Activated T-cell treated with anti-CD3 and anti-CD28 coated beads, Interleukin-2, amount 50 U/mL, for 4 hours (primary cell): Measurements from ENCODE around the gene KIDINS220. TPM values are rescaled to one million over a fixed set of nuclear protein-coding genes. Genes with fewer than 3 reads are reported as not detected.

ENCODE experiments used
- ATAC-seq, 2 donors: fragments of 200-7000 bp; cut with Tn5 transposase; one replicate each; pipeline ENCODE4 v1.10.0; 2021
- DNase-seq: peaks from one replicate; pipeline ENCODE4 v3.0.0-alpha.2; 2020
- H3K27me3 Mint-ChIP-seq: one replicate; pipeline ENCODE4 v1.8.0; 2021; ENCODE audit warnings: low read depth, mixed read lengths
- H3K36me3 Mint-ChIP-seq: one replicate; pipeline ENCODE4 v1.8.0; 2022; ENCODE audit warnings: mixed read lengths; ENCODE audit not compliant: insufficient read depth
- H3K4me1 Mint-ChIP-seq: one replicate; pipeline ENCODE4 v1.8.0; 2021; ENCODE audit warnings: low read depth, mixed read lengths
- H3K4me3 Mint-ChIP-seq: one replicate; pipeline ENCODE4 v1.8.0; 2021; ENCODE audit warnings: mild to moderate bottlenecking, moderate library complexity, mixed read lengths
- H3K9me3 Mint-ChIP-seq: one replicate; pipeline ENCODE4 v1.8.0; 2021; ENCODE audit warnings: mixed read lengths
- total RNA-seq, 3 donors: library from RNA; stranded (reverse); gene quantifications; one replicate each; pipeline ENCODE4 v1.2.1, GENCODE V29; 2021

KIDINS220 gene
- total RNA-seq, 3 donors from 2014 or later = 23.2 to 29.6 (median 27.4) TPM

- no peak for ATAC-seq
- Mint-ChIP-seq H3K36me3 (no peaks in the 10 kb centered on the region), H3K9me3 (no peaks in the 10 kb centered on the region), H3K4me1 (no peaks in the 10 kb centered on the region), H3K4me3 (no peak overlapping the region), H3K27me3 (no peaks in the 10 kb centered on the region)
- DNase-seq = no peak
Measured at GRCh38 chr2:8861797-8862196, 24.4 kb upstream of the KIDINS220 start.

DNA sequence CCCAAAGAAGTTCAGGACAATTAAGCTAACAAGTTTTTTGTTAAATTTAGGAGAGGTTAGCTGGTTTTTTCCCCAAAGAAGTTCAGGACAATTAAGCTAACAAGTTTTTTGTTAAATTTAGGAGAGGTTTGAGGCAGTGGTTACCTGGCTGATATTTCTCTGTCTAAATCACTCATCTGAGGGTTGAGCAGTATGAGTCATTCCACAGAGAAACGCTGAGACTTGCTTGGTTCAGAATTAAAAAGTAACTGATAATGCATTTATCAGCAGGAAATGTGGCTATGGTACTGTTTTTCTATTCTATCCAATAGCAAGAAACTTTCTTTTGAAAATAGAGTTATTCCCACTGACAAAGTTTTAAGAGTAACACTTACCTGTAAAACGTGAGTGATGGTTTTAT, 22.8 kb upstream of the KIDINS220 start:
- Mint-ChIP-seq H3K4me3 (no peak overlapping the region), H3K36me3 (no peaks in the 10 kb centered on the region), H3K4me1 (no peaks in the 10 kb centered on the region), H3K9me3 (no peaks in the 10 kb centered on the region), H3K27me3 (no peaks in the 10 kb centered on the region)
- DNase-seq = no peak
- no peak for ATAC-seq

- Mint-ChIP-seq H3K27me3 (no peaks in the 10 kb centered on the region), H3K4me3 (no peak overlapping the region), H3K4me1 (no peaks in the 10 kb centered on the region), H3K36me3 (no peaks in the 10 kb centered on the region), H3K9me3 (no peaks in the 10 kb centered on the region)
- DNase-seq (no peak), ATAC-seq (no peak)
Measured at GRCh38 chr2:8858910-8859309, 21.5 kb upstream of the KIDINS220 start.

- no peaks in the 10 kb centered on the region for H3K27me3 Mint-ChIP-seq
- no peak for ATAC-seq
- DNase-seq = no peak
- no peak overlapping the region for H3K4me3 Mint-ChIP-seq
- H3K9me3 Mint-ChIP-seq = no peaks in the 10 kb centered on the region
- no peaks in the 10 kb centered on the region for H3K4me1 Mint-ChIP-seq
- H3K36me3 Mint-ChIP-seq = no peaks in the 10 kb centered on the region
Measured at GRCh38 chr2:8858264-8858663, 20.9 kb upstream of the KIDINS220 start.

- Mint-ChIP-seq H3K4me3 (no peak overlapping the region), H3K36me3 (no peaks in the 10 kb centered on the region), H3K9me3 (no peaks in the 10 kb centered on the region), H3K4me1 (no peaks in the 10 kb centered on the region), H3K27me3 (no peaks in the 10 kb centered on the region)
- no peak for DNase-seq
- ATAC-seq = no peak
Measured at GRCh38 chr2:8857709-8858108, 20.3 kb upstream of the KIDINS220 start.

GRCh38 chr2:8856176-8856575, 18.8 kb upstream of the KIDINS220 start:
- Mint-ChIP-seq H3K9me3 (no peaks in the 10 kb centered on the region), H3K4me1 (no peaks in the 10 kb centered on the region), H3K27me3 (no peaks in the 10 kb centered on the region), H3K4me3 (no peak overlapping the region), H3K36me3 (no peaks in the 10 kb centered on the region)
- DNase-seq (no peak), ATAC-seq (no peak)

DNA sequence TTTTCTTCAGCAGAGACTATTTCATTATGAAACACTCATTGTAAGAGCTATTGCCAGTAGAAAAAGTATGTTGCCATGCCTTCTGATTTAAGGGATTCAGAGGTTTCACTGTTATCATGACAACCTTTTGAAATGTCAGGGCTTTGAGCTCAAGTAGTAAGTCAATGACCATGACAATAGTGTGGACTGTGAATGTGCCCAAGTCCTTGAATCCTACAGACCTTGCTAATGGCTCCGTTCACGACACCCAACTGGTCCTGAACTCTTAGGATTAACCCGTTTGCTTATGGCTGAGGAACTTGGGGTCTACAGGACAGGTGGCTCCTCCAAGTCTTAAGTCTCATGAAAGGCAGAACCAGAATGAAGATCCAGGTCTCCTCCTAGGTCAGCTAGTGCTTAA, 17.6 kb upstream of the KIDINS220 start:
- ATAC-seq = no peak
- Mint-ChIP-seq H3K4me3 (no peak overlapping the region), H3K4me1 (no peaks in the 10 kb centered on the region), H3K36me3 (no peaks in the 10 kb centered on the region), H3K27me3 (no peaks in the 10 kb centered on the region), H3K9me3 (no peaks in the 10 kb centered on the region)
- no peak for DNase-seq

- H3K9me3 Mint-ChIP-seq = no peaks in the 10 kb centered on the region
- DNase-seq (no peak), ATAC-seq (no peak)
- H3K36me3 Mint-ChIP-seq = no peaks in the 10 kb centered on the region
- H3K4me3 Mint-ChIP-seq = no peak overlapping the region
- no peaks in the 10 kb centered on the region for H3K4me1 Mint-ChIP-seq
- no peaks in the 10 kb centered on the region for H3K27me3 Mint-ChIP-seq
Measured at GRCh38 chr2:8853426-8853825, 16.0 kb upstream of the KIDINS220 start.

GRCh38 chr2:8851811-8852560, 14.6 kb upstream of the KIDINS220 start:
- Mint-ChIP-seq H3K27me3 (peaks cover 5% of the 10 kb centered on the region), H3K4me1 (no peaks in the 10 kb centered on the region), H3K4me3 (no peak overlapping the region), H3K9me3 (no peaks in the 10 kb centered on the region), H3K36me3 (no peaks in the 10 kb centered on the region)
- DNase-seq (no peak), ATAC-seq (no peak)

DNA sequence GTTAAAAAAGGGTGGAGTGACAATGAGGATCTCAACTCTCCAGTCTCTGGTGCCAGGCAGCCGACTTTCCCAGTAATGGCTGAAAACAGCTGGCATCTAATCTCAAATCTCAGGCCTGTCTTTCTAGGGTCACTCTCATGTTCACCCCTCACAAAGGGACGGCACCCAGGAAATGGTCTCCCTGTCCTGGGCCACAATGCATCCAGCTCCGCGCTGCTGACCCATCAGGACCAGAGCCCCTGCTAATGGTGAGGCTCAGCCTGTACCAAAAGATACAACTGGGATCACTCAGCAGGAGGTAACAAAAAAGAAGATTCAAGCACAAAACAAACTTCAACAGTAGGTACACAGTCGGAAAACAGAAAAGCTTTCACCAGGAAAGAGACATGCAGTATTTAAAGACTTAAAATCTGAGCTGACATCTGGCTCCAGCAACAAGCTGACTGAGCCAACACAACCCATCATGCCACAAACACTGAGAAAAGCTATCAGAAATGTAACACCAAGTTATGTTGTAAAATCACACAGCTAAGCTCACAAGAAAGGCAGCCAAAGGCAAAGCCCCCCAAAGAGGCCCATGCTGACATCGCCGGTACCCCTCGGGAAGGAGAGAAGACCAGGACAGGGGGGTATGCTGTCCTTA, 13.6 kb upstream of the KIDINS220 start:
- Mint-ChIP-seq H3K36me3 (no peaks in the 10 kb centered on the region), H3K9me3 (no peaks in the 10 kb centered on the region), H3K4me3 (no peak overlapping the region), H3K27me3 (peaks cover 14% of the 10 kb centered on the region), H3K4me1 (no peaks in the 10 kb centered on the region)
- ATAC-seq (no peak), DNase-seq (no peak)

DNA sequence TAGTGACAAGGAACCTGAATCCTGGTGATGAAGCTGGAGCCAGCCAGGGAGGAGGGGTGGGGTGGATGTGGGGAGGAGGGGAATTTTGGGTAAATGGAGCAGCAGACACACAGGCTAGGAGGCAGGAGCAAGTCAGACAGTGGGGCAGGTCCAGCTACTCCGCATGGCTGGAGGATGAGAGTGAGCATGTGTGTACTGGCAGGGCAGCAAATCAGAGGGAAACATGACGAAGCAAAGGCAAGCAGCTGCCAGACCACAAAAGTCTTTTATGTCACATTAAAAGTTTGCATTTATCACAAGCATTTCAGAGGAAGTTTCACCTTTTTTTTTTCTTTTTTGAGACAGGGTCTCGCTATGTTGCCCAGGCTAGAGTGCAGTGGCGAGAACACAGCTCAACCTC, 11.9 kb upstream of the KIDINS220 start:
- H3K27me3 Mint-ChIP-seq = peaks cover 20% of the 10 kb centered on the region
- ATAC-seq (no peak), DNase-seq (no peak)
- H3K9me3 Mint-ChIP-seq = no peaks in the 10 kb centered on the region
- H3K4me1 Mint-ChIP-seq = no peaks in the 10 kb centered on the region
- H3K36me3 Mint-ChIP-seq = no peaks in the 10 kb centered on the region
- H3K4me3 Mint-ChIP-seq = no peak overlapping the region

GRCh38 chr2:8848328-8849100, 11.1 kb upstream of the KIDINS220 start:
- peaks cover 20% of the 10 kb centered on the region for H3K27me3 Mint-ChIP-seq
- ATAC-seq (no peak), DNase-seq (no peak)

GRCh38 chr2:8847400-8847799, 10.0 kb upstream of the KIDINS220 start:
- ATAC-seq (no peak), DNase-seq (no peak)
- Mint-ChIP-seq H3K36me3 (no peaks in the 10 kb centered on the region), H3K4me3 (no peak overlapping the region), H3K9me3 (no peaks in the 10 kb centered on the region), H3K27me3 (peaks cover 20% of the 10 kb centered on the region), H3K4me1 (no peaks in the 10 kb centered on the region)

More at GRCh38 chr2:8848328-8849100, 11.1 kb upstream of the KIDINS220 start:
- Mint-ChIP-seq H3K4me3 (no peak overlapping the region), H3K36me3 (no peaks in the 10 kb centered on the region), H3K9me3 (no peaks in the 10 kb centered on the region), H3K4me1 (no peaks in the 10 kb centered on the region)

GRCh38 chr2:8841932-8842331, 4.5 kb upstream of the KIDINS220 start:
- ATAC-seq = no peak
- Mint-ChIP-seq H3K4me3 (no peak overlapping the region), H3K36me3 (no peaks in the 10 kb centered on the region), H3K27me3 (peaks cover 15% of the 10 kb centered on the region), H3K4me1 (peaks cover 5% of the 10 kb centered on the region), H3K9me3 (no peaks in the 10 kb centered on the region)
- DNase-seq = no peak
